GM12878 (cell line): ENCODE measurements around the gene EP400. TPM values are rescaled to one million over a fixed set of nuclear protein-coding genes. Genes with fewer than 3 reads are reported as not detected.

Experiments used
- ATAC-seq: fragments of 200-7000 bp; cut with Tn5 transposase; 3 replicates; pipeline ENCODE4 v1.9.1; 2020; ENCODE audit warnings: mild to moderate bottlenecking, moderate library complexity
- BruUV-seq: library from RNA; stranded (reverse); fragments of 400-500 nt; replicated peaks from 2 replicates; lab custom pipeline; 2021; lab: Mats Ljungman, UMichigan
- CTCF ChIA-PET: fragments of 300-600 bp; sonication (Branson Sonifier 250); formaldehyde crosslinking; extraction: SDS; loops from one replicate; lab custom pipeline; 2021; ENCODE audit warnings: inconsistent platforms; lab: Yijun Ruan, JAX
- POLR2A ChIA-PET: fragments of 350-600 bp; formaldehyde crosslinking; extraction: SDS; loops from one replicate; lab custom pipeline; 2021; ENCODE audit warnings: inconsistent platforms; lab: Charles Lee
- RAD21 ChIA-PET: fragments of 300-600 bp; sonication (Branson Sonifier 250); formaldehyde crosslinking; loops from one replicate; lab custom pipeline; 2023; ENCODE audit warnings: antibody characterized with exemption; ENCODE audit not compliant: unreplicated experiment; lab: Charles Lee
- SMC1A ChIA-PET: fragments of 300-600 bp; sonication (Branson Sonifier 250); formaldehyde crosslinking; loops from one replicate; lab custom pipeline; 2023; ENCODE audit not compliant: unreplicated experiment, uncharacterized antibody; lab: Charles Lee
- DNase-seq: peaks from one replicate; pipeline ENCODE4 v3.0.0-alpha.2; 2011; ENCODE audit warnings: low read depth, low spot score
- FAIRE-seq: peaks from 3 replicates; lab custom pipeline; 2011; peaks lifted over from hg19 to GRCh38; lab: Jason Lieb, UNC
- H2AFZ ChIP-seq: 2 replicates; pipeline ENCODE4 v1.6.0; 2011; ENCODE audit warnings: low read depth, low read length, control low read depth; ENCODE audit not compliant: control insufficient read depth
- H3K27ac ChIP-seq: 2 replicates; pipeline ENCODE4 v1.5.1; 2011; ENCODE audit warnings: control low read depth; ENCODE audit not compliant: control insufficient read depth, insufficient read depth
- H3K27me3 ChIP-seq, 2 experiments: replicated peaks in 1 of 2; 2 replicates each; pipeline versions ENCODE4 v1.6.0 to v1.6.1; 2011; ENCODE audit warnings: low read length in 1 of 2; ENCODE audit not compliant: control insufficient read depth in 2 of 2, insufficient read depth in 2 of 2
- H3K36me3 ChIP-seq, 2 experiments: 2 replicates each; pipeline ENCODE4 v1.5.1; 2011; ENCODE audit warnings: low read length in 1 of 2; ENCODE audit not compliant: control insufficient read depth in 2 of 2, insufficient read depth in 2 of 2
- H3K4me1 ChIP-seq: 2 replicates; pipeline ENCODE4 v1.6.1; 2011; ENCODE audit warnings: mild to moderate bottlenecking, low read length, moderate library complexity, mixed read lengths; ENCODE audit not compliant: control insufficient read depth, insufficient read depth
- H3K4me2 ChIP-seq: 2 replicates; pipeline ENCODE4 v1.6.0; 2011; ENCODE audit warnings: control low read depth; ENCODE audit not compliant: control insufficient read depth, insufficient read depth
- H3K4me3 ChIP-seq: fragments of 200-600 bp; sonication (generic); 2 replicates; pipeline ENCODE4 v1.5.1; 2016
- H3K79me2 ChIP-seq: 2 replicates; pipeline ENCODE4 v1.6.0; 2011; ENCODE audit warnings: low read length; ENCODE audit not compliant: control insufficient read depth, insufficient read depth
- H3K9ac ChIP-seq: 2 replicates; pipeline ENCODE4 v1.8.0; 2011; ENCODE audit warnings: low read length, control low read depth, mixed read lengths; ENCODE audit not compliant: control insufficient read depth, insufficient read depth
- H3K9me3 ChIP-seq: replicated peaks from 3 replicates; pipeline ENCODE4 v1.5.1; 2011; ENCODE audit warnings: mild to moderate bottlenecking, low read length; ENCODE audit not compliant: control insufficient read depth, insufficient read depth
- H4K20me1 ChIP-seq: 2 replicates; pipeline ENCODE4 v1.6.0; 2011; ENCODE audit not compliant: control insufficient read depth, insufficient read depth
- CBFB ChIP-seq: IDR thresholded peaks from 2 replicates; pipeline ENCODE4 v1.6.1; 2016; ENCODE audit warnings: antibody characterized with exemption, low read depth
- ETV6 ChIP-seq, 2 experiments: fragments of 450-650 bp in 1 of 2; IDR thresholded peaks in 1 of 2; conservative IDR thresholded peaks in 1 of 2; 2 replicates each; pipeline ENCODE4 v1.6.1; 2014; ENCODE audit warnings: antibody characterized with exemption in 1 of 2, borderline replicate concordance in 1 of 2, low read depth in 1 of 2, mild to moderate bottlenecking in 1 of 2, moderate library complexity in 1 of 2
- EZH2 ChIP-seq: IDR thresholded peaks from 2 replicates; pipeline ENCODE4 v1.6.1; 2012; ENCODE audit warnings: low read depth, mild to moderate bottlenecking, control low read depth, inconsistent platforms, low read length, borderline replicate concordance; ENCODE audit not compliant: control insufficient read depth
- FOXK2 ChIP-seq: fragments of 450-650 bp; IDR thresholded peaks from 2 replicates; pipeline ENCODE4 v1.6.1; 2017; ENCODE audit warnings: mild to moderate bottlenecking, moderate library complexity
- MTA3 ChIP-seq: IDR thresholded peaks from 2 replicates; pipeline ENCODE4 v1.6.1; 2012; ENCODE audit warnings: low read length, inconsistent platforms, borderline replicate concordance
- NBN ChIP-seq: fragments of 450-650 bp; IDR thresholded peaks from 2 replicates; pipeline ENCODE4 v1.6.1; 2016
- NFXL1 ChIP-seq: fragments of 450-650 bp; IDR thresholded peaks from 2 replicates; pipeline ENCODE4 v1.6.1; 2017; ENCODE audit warnings: antibody characterized with exemption, mild to moderate bottlenecking, borderline replicate concordance
- POLR2AphosphoS2 ChIP-seq: IDR thresholded peaks from 2 replicates; pipeline ENCODE4 v1.6.1; 2011; ENCODE audit warnings: low read depth, mild to moderate bottlenecking, low read length, improper control_type of control experiment, moderate library complexity
- RAD51 ChIP-seq: fragments of 450-650 bp; IDR thresholded peaks from 2 replicates; pipeline ENCODE4 v1.6.1; 2016; ENCODE audit warnings: moderate library complexity, mild to moderate bottlenecking, inconsistent platforms
- RFX5 ChIP-seq: IDR thresholded peaks from 2 replicates; pipeline ENCODE4 v1.6.1; 2011; ENCODE audit warnings: low read depth, low read length, improper control_type of control experiment
- SMAD1 ChIP-seq: fragments of 450-650 bp; IDR thresholded peaks from 2 replicates; pipeline ENCODE4 v1.6.1; 2018; ENCODE audit warnings: mild to moderate bottlenecking, low read depth; ENCODE audit not compliant: partially characterized antibody
- SMAD5 ChIP-seq: IDR thresholded peaks from 2 replicates; pipeline ENCODE4 v1.6.1; 2016; ENCODE audit warnings: antibody characterized with exemption, low read depth
- SRF ChIP-seq, 2 experiments: IDR thresholded peaks; 2 replicates each; pipeline ENCODE4 v1.6.1; 2011; ENCODE audit warnings: low read depth in 2 of 2, low read length in 2 of 2, mild to moderate bottlenecking in 1 of 2, moderate library complexity in 1 of 2
- STAT3 ChIP-seq: IDR thresholded peaks from 2 replicates; pipeline ENCODE4 v1.6.1; 2011; ENCODE audit warnings: low read depth, low read length, improper control_type of control experiment
- TARDBP ChIP-seq: IDR thresholded peaks from 2 replicates; pipeline ENCODE4 v1.6.1; 2016; ENCODE audit warnings: borderline replicate concordance
- YY1 ChIP-seq: IDR thresholded peaks from 2 replicates; pipeline ENCODE4 v1.6.1; 2011; ENCODE audit warnings: low read depth, mild to moderate bottlenecking, low read length
- WGBS: methylation state at CpG from one replicate; pipeline ENCODE4 v1.1.6; 2016; ENCODE audit warnings: low lambda C conversion rate; ENCODE audit not compliant: insufficient replicate concordance, insufficient coverage; ENCODE audit errors: missing lambda C conversion rate; 5-methylcytosine and 5-hydroxymethylcytosine counted together
- in situ Hi-C: fragments of 300-500 bp; cut with MboI; formaldehyde crosslinking; loops from 9 replicates; pipeline ENCODE4 v1.14.3; 2018; ENCODE audit warnings: mixed read lengths
- intact Hi-C: fragments of 100-400 bp; cut with micrococcal nuclease; formaldehyde crosslinking; loops from one replicate; pipeline ENCODE4 v1.14.2; 2022; ENCODE audit not compliant: unreplicated experiment
- polyA plus RNA-seq, 11 experiments: library from polyadenylated mRNA; depleted of rRNA in 4 of 11; unstranded in 6 of 11; stranded (reverse) in 5 of 11; fragments of >200 nt; fragmentation: Nextera tagmentation in 4 of 11; fragmentation: Illumina TruSeq in 1 of 11; extraction: Ambion mirVana in 4 of 11; extraction: Trizol in 1 of 11; gene quantifications; 1 replicate in 1 of 11; 2 replicates in 10 of 11; pipeline versions ENCODE4 v1.2.1 to v1.2.3, GENCODE V29; 2011 to 2016; ENCODE audit warnings: inconsistent platforms in 2 of 11, missing spikeins in 2 of 11, low read depth in 1 of 11
- total RNA-seq, 4 experiments: library from RNA; depleted of rRNA in 3 of 4; stranded (reverse); fragments of >200 nt in 3 of 4; fragmentation: Illumina TruSeq in 1 of 4; extraction: Trizol in 1 of 4; gene quantifications; 2 replicates each; pipeline versions ENCODE4 v1.2.1 to v1.2.3, GENCODE V29; 2013 to 2021
- TF ChIP-seq, protein P1 (sequence below): fragments of 150-350 bp; IDR thresholded peaks from 2 replicates; pipeline ENCODE4 v1.6.1; 2016; ENCODE audit warnings: low read depth, low read length
- TF ChIP-seq, protein P2 (sequence below): fragments of 450-650 bp; formaldehyde crosslinking; IDR thresholded peaks from 2 replicates; pipeline ENCODE4 v1.4.0; 2022; ENCODE audit warnings: mild to moderate bottlenecking, moderate library complexity

EP400 gene
- total and polyA plus RNA-seq, 10 of the 15 experiments (the other 5 are each of a cell fraction or from before 2014, with no cell fraction given) = 3.8 to 44.2 (median 8.4) TPM

DNA sequence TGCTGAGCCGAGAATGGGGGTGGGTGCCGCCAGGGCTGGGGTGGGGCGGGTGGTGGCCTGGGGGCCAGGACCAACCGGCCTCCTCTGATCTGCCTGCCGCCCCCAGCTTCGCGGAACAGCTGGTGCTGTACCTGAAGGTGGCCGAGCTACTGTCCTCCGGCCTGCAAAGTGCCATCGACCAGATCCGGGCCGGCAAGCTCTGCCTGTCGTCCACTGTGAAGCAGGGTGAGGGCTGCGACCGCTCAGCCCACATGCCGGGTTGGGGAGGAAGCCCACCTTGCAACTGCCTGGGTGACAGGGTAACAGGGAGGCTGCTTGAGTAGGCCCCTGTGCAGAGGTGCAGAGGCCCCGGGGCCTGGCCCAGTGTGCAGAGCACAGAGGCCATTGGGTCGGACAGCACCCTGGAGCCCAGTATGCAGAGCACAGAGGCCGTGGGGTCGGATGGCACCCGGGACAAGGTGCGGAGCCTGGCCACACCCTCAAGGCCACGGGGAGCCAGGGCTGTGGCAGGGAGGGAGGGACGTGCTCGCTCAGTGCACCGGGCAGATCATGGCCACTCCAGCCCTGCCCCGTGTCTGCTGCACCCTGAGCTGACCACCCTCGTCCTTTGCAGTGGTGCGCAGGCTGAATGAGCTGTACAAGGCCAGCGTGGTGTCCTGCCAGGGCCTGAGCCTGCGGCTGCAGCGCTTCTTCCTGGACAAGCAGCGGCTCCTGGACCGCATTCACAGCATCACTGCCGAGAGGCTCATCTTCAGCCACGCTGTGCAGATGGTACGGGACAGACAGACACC is 30.2 kb upstream of the EP400 start:
- no peak overlapping the region for H2AFZ ChIP-seq
- no peak for TF ChIP-seq POLR2AphosphoS2
- TF ChIP-seq CBFB = no peak
- TF ChIP-seq, protein P1, sequence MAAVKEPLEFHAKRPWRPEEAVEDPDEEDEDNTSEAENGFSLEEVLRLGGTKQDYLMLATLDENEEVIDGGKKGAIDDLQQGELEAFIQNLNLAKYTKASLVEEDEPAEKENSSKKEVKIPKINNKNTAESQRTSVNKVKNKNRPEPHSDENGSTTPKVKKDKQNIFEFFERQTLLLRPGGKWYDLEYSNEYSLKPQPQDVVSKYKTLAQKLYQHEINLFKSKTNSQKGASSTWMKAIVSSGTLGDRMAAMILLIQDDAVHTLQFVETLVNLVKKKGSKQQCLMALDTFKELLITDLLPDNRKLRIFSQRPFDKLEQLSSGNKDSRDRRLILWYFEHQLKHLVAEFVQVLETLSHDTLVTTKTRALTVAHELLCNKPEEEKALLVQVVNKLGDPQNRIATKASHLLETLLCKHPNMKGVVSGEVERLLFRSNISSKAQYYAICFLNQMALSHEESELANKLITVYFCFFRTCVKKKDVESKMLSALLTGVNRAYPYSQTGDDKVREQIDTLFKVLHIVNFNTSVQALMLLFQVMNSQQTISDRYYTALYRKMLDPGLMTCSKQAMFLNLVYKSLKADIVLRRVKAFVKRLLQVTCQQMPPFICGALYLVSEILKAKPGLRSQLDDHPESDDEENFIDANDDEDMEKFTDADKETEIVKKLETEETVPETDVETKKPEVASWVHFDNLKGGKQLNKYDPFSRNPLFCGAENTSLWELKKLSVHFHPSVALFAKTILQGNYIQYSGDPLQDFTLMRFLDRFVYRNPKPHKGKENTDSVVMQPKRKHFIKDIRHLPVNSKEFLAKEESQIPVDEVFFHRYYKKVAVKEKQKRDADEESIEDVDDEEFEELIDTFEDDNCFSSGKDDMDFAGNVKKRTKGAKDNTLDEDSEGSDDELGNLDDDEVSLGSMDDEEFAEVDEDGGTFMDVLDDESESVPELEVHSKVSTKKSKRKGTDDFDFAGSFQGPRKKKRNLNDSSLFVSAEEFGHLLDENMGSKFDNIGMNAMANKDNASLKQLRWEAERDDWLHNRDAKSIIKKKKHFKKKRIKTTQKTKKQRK = no peak
- no peak for TF ChIP-seq SMAD1
- TF ChIP-seq SMAD5 = no peak
- no peak for TF ChIP-seq YY1
- TF ChIP-seq FOXK2 = no peak
- no peak for TF ChIP-seq MTA3
- TF ChIP-seq RFX5 = no peak
- no peak for TF ChIP-seq RAD51
- TF ChIP-seq NFXL1 = no peak
- TF ChIP-seq SRF (IDR thresholded peaks at IDR 0.05; ENCODE audit: low read depth in 2 of 2, low read length in 2 of 2) = no peak
- TF ChIP-seq TARDBP = no peak
- no peak for TF ChIP-seq EZH2
- no peak for TF ChIP-seq STAT3
- TF ChIP-seq, protein P2, sequence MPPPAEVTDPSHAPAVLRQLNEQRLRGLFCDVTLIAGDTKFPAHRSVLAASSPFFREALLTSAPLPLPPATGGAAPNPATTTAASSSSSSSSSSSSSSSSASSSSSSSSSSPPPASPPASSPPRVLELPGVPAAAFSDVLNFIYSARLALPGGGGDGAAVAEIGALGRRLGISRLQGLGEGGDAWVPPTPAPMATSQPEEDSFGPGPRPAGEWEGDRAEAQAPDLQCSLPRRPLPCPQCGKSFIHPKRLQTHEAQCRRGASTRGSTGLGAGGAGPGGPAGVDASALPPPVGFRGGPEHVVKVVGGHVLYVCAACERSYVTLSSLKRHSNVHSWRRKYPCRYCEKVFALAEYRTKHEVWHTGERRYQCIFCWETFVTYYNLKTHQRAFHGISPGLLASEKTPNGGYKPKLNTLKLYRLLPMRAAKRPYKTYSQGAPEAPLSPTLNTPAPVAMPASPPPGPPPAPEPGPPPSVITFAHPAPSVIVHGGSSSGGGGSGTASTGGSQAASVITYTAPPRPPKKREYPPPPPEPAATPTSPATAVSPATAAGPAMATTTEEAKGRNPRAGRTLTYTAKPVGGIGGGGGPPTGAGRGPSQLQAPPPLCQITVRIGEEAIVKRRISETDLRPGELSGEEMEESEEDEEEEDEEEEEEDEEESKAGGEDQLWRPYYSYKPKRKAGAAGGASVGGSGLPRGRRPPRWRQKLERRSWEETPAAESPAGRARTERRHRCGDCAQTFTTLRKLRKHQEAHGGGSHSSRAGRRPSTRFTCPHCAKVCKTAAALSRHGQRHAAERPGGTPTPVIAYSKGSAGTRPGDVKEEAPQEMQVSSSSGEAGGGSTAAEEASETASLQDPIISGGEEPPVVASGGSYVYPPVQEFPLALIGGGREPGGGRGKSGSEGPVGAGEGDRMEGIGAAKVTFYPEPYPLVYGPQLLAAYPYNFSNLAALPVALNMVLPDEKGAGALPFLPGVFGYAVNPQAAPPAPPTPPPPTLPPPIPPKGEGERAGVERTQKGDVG (CRISPR knock-in tag) = no peak
- TF ChIP-seq NBN = no peak
- no peak for TF ChIP-seq ETV6 (conservative IDR thresholded peaks at IDR 0.05 in 1 of 2, IDR thresholded peaks at IDR 0.05 in 1 of 2; ENCODE audit: borderline replicate concordance in 1 of 2, low read depth in 1 of 2)
- TF ChIP-seq, all 136 proteins: peak for 0
- WGBS = 94% methylated on average over 36 of the region's 37 CpGs
- H3K79me2 ChIP-seq = no peaks in the 10 kb centered on the region
- no peak overlapping the region for H3K4me2 ChIP-seq
- ChIA-PET SMC1A (no interaction called here), POLR2A (no interaction called here), RAD21 (no interaction called here), CTCF (no interaction called here)
- H3K4me1 ChIP-seq = peaks cover 17% of the 10 kb centered on the region
- no peaks in the 10 kb centered on the region for H4K20me1 ChIP-seq
- no peaks in the 10 kb centered on the region for H3K27me3 ChIP-seq
- in situ Hi-C loops (no loop called here), intact Hi-C loops (no loop called here)
- H3K9me3 ChIP-seq = no peaks in the 10 kb centered on the region
- BruUV-seq = no TSS peak
- DNase-seq (no peak), FAIRE-seq (no peak), ATAC-seq (no peak)
- no peak overlapping the region for H3K27ac ChIP-seq
- H3K4me3 ChIP-seq = no peak overlapping the region
- H3K36me3 ChIP-seq = no peaks in the 10 kb centered on the region; a peak in 2 of 4 replicates
- H3K9ac ChIP-seq = no peak overlapping the region
